Spinal cord (tissue), 10 donors: ENCODE measurements around the gene SHC3. TPM values are rescaled to one million over a fixed set of nuclear protein-coding genes. Genes with fewer than 3 reads are reported as not detected.

ENCODE experiments used
- DNase-seq, 6 donors: peaks; one replicate each; pipeline versions ENCODE4 v3.0.0 to v3.0.0-alpha.2; 2013 to 2015; ENCODE audit warnings: low spot score in 6 of 6, low read depth in 4 of 6
- H3K27ac ChIP-seq: one replicate; pipeline ENCODE4 v1.5.1; 2013; ENCODE audit warnings: low read depth, low read length, control low read depth
- H3K27me3 ChIP-seq: one replicate; pipeline ENCODE4 v1.6.1; 2013; ENCODE audit warnings: low read length; ENCODE audit not compliant: control insufficient read depth, insufficient read depth
- H3K36me3 ChIP-seq: one replicate; pipeline ENCODE4 v1.6.1; 2013; ENCODE audit warnings: low read length; ENCODE audit not compliant: control insufficient read depth, insufficient read depth
- H3K4me1 ChIP-seq: one replicate; pipeline ENCODE4 v1.6.1; 2013; ENCODE audit warnings: low read length; ENCODE audit not compliant: control insufficient read depth, insufficient read depth
- H3K4me3 ChIP-seq: one replicate; pipeline ENCODE4 v1.5.1; 2013; ENCODE audit warnings: low read depth, low read length, control low read depth
- H3K9me3 ChIP-seq: one replicate; pipeline ENCODE4 v1.6.1; 2013; ENCODE audit warnings: low read length; ENCODE audit not compliant: control insufficient read depth, insufficient read depth
- WGBS: methylation state at CpG from one replicate; pipeline ENCODE4 v1.1.5; 2013; ENCODE audit warnings: missing lambda C conversion rate; ENCODE audit not compliant: insufficient coverage; 5-methylcytosine and 5-hydroxymethylcytosine counted together
- polyA plus RNA-seq, 2 donors: library from polyadenylated mRNA; unstranded; fragments of 120-200 nt; gene quantifications; one replicate each; pipeline ENCODE4 v1.2.1, GENCODE V29; 2013; ENCODE audit not compliant: insufficient read length in 2 of 2
- total RNA-seq, 2 donors: library from RNA; depleted of rRNA in 1 of 2; stranded (reverse); fragments of 120-200 nt in 1 of 2; fragments of >200 nt in 1 of 2; gene quantifications; one replicate each; pipeline versions ENCODE4 v1.2.3 to v1.2.4, GENCODE V29; 2013 to 2014
- donor health status: healthy.

SHC3 gene
- total and polyA plus RNA-seq, 4 donors: 15.5 to 50.3 (median 30.1) TPM

DNA sequence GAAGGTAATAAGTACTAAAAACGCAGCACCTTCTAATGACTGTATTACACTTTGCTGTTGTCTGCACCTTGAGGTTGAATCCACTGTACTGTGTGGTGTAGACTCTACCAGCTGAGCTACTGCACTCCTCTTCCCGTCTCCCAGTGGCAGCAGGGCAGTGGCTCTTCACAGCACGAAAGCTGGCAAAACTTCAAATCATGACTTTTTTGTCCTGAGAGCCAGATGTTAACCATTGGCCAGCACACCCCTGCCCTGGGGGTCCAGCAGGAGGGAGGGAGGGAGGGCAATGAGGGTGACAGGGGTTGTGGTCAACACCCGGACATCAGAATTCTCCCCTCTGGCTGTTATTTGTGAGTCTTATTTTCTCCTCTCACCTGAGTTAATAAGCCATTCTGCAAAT lies 11.8 kb downstream of the SHC3 start:
- DNase-seq: no peak
- no peaks in the 10 kb centered on the region for H3K27me3 ChIP-seq
- peaks cover 4% of the 10 kb centered on the region for H3K4me1 ChIP-seq
- no peak overlapping the region for H3K27ac ChIP-seq
- no peaks in the 10 kb centered on the region for H3K9me3 ChIP-seq
- no peak overlapping the region for H3K4me3 ChIP-seq
- 57% methylated on average over 1 of the region's 4 CpGs for WGBS
- H3K36me3 ChIP-seq: peaks cover 3% of the 10 kb centered on the region

DNA sequence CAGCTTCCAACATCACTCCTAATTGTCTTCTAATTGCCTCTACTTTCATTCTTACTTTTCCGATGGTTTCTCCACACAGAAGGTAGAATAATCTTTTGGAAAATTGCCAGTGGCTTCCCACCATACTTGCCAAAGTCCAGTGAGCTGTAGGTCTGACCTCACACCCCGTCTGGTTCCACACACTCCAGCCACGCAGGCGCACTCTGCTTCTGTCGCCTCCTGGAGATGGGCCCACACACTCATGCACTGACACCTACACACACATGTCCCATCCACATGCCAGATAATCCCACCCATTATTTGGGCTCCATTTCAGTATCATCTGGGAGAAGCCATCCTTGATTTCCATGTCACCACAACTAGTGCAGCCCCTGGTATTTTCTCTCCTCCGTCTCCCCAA lies 12.7 kb downstream of the SHC3 start:
- no peaks in the 10 kb centered on the region for H3K9me3 ChIP-seq
- H3K36me3 ChIP-seq: peaks cover 3% of the 10 kb centered on the region
- no peak overlapping the region for H3K27ac ChIP-seq
- WGBS: 92% methylated on average over 4 of the region's 6 CpGs
- no peaks in the 10 kb centered on the region for H3K27me3 ChIP-seq
- no peak overlapping the region for H3K4me3 ChIP-seq
- no peaks in the 10 kb centered on the region for H3K4me1 ChIP-seq
- no peak for DNase-seq

GRCh38 chr9:89165341-89165740 lies 13.3 kb downstream of the SHC3 start:
- H3K36me3 ChIP-seq: peaks cover 3% of the 10 kb centered on the region
- H3K4me3 ChIP-seq: no peak overlapping the region
- H3K27ac ChIP-seq: no peak overlapping the region
- H3K27me3 ChIP-seq: no peaks in the 10 kb centered on the region
- no peaks in the 10 kb centered on the region for H3K4me1 ChIP-seq
- no peaks in the 10 kb centered on the region for H3K9me3 ChIP-seq
- no peak for DNase-seq

DNA sequence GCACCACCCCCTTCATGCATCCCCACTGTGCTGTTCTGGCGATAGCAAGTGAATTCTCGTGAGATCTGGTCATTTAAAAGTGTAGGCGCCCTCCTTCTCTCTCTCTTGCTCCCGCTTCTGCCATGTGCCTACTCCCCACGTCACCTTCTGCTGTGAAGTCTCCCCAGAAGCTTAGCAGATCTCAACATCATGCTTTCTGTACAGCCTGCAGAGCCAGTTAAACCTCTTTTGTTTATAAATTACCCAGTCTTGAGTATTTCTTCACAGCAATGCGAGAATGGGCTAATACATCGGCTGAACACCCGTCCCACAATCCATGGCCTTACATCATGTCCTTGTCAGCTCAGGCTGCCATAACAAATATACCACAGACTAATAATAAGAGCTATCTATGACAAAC lies 17.4 kb downstream of the SHC3 start:
- H3K4me3 ChIP-seq: no peak overlapping the region
- WGBS: 94% methylated on average over 6 of the region's 8 CpGs
- H3K9me3 ChIP-seq: no peaks in the 10 kb centered on the region
- H3K27ac ChIP-seq: no peak overlapping the region
- H3K27me3 ChIP-seq: no peaks in the 10 kb centered on the region
- DNase-seq: no peak
- H3K36me3 ChIP-seq: no peaks in the 10 kb centered on the region
- H3K4me1 ChIP-seq: no peaks in the 10 kb centered on the region

GRCh38 chr9:89160806-89161205 lies 17.8 kb downstream of the SHC3 start:
- Histone ChIP-seq H3K4me1 (no peaks in the 10 kb centered on the region), H3K4me3 (no peak overlapping the region), H3K27me3 (no peaks in the 10 kb centered on the region), H3K9me3 (no peaks in the 10 kb centered on the region), H3K27ac (no peak overlapping the region), H3K36me3 (no peaks in the 10 kb centered on the region)
- no peak for DNase-seq
- WGBS: 71% methylated on average over 4 of the region's 5 CpGs

GRCh38 chr9:89154651-89155336 lies 23.8 kb downstream of the SHC3 start:
- no peak for DNase-seq
- Histone ChIP-seq H3K4me1 (no peaks in the 10 kb centered on the region), H3K27ac (no peak overlapping the region), H3K4me3 (no peak overlapping the region), H3K9me3 (no peaks in the 10 kb centered on the region), H3K27me3 (no peaks in the 10 kb centered on the region), H3K36me3 (no peaks in the 10 kb centered on the region)
- WGBS: 78% methylated on average over 10 of the region's 14 CpGs

DNA sequence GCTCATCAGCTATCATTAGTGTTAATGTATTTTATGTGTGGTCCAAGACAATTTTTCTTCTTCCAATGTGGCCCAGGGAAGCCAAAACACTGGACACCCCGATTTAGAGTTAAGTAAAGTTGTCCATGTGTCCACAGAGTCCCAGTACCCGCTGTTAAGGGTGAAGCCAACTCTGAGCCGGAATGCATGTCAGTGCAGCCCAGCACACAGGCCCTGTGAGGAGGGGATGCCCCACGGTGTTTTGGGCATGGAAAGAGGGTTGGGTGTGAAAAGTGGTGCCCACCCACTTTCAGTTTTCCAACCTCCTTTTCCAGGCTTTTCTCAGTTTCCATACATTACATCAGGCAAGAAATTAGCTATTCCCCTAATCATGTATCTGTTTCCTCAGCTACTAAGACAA lies 24.4 kb downstream of the SHC3 start:
- H3K4me3 ChIP-seq: no peak overlapping the region
- H3K36me3 ChIP-seq: no peaks in the 10 kb centered on the region
- H3K4me1 ChIP-seq: no peaks in the 10 kb centered on the region
- 95% methylated on average over 2 of the region's 4 CpGs for WGBS
- H3K9me3 ChIP-seq: no peaks in the 10 kb centered on the region
- no peaks in the 10 kb centered on the region for H3K27me3 ChIP-seq
- H3K27ac ChIP-seq: no peak overlapping the region
- no peak for DNase-seq

DNA sequence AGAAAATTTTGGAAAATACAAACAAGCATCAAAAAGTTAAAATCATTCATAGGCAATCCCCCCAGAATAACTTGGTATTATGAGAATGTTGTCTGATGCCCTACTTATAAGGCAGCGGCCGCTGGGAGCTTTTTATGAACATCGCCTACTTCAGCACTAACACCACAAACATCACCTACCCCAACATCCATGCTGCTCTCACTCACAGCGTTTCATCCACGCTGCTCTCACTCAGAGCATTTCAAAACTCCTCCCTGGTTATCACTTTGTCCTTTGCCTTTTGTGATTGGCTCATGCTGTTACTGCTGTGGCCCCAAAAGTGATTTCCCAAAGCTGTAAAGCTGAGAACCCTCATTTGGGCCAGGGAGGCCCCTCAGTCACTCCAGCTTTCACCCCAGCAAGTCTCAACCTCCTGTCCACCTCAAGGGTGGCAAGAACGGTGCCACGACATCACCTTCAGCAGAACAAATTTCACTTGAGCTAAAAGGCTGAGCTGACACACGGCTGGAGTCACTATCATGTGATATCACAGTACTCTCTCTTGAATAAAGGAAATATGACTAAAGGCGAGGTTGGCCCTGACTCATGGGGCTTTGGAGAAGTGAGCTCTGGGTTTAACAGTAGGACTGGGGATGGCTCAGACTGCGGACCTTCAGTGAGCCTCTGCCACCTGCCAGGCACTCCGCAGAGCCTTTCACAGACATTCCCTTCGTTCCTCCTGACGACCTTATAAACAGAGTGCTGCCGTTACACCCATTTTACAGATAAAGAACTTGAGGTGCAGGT lies 25.2 kb downstream of the SHC3 start:
- no peak overlapping the region for H3K27ac ChIP-seq
- no peaks in the 10 kb centered on the region for H3K9me3 ChIP-seq
- no peaks in the 10 kb centered on the region for H3K36me3 ChIP-seq
- H3K4me3 ChIP-seq: no peak overlapping the region
- WGBS: 70% methylated on average over 10 of the region's 14 CpGs
- no peak for DNase-seq
- no peaks in the 10 kb centered on the region for H3K4me1 ChIP-seq
- no peaks in the 10 kb centered on the region for H3K27me3 ChIP-seq

DNA sequence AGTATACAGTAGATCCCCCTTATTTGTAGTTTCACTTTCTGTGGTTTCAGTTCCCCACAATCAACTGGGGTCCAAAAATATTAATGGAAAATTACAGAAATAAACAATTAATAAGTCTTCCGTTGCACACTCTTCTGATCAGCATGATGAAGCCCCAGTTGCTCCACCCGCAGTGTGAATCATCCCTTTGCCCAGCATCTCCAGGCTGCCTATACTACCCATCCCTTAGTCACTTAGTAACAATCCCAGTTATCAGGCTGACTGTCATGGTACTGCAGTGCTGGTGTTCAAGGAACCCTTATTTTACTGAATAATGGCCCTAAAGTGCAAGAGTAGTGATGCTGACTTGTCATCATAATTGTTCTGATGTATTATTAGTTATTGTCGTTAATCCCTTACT lies 28.9 kb downstream of the SHC3 start:
- H3K9me3 ChIP-seq: no peaks in the 10 kb centered on the region
- H3K27me3 ChIP-seq: no peaks in the 10 kb centered on the region
- no peak for DNase-seq
- H3K27ac ChIP-seq: no peak overlapping the region
- no peaks in the 10 kb centered on the region for H3K4me1 ChIP-seq
- WGBS: 83% methylated on average over 2 of the region's 3 CpGs
- no peak overlapping the region for H3K4me3 ChIP-seq
- no peaks in the 10 kb centered on the region for H3K36me3 ChIP-seq

DNA sequence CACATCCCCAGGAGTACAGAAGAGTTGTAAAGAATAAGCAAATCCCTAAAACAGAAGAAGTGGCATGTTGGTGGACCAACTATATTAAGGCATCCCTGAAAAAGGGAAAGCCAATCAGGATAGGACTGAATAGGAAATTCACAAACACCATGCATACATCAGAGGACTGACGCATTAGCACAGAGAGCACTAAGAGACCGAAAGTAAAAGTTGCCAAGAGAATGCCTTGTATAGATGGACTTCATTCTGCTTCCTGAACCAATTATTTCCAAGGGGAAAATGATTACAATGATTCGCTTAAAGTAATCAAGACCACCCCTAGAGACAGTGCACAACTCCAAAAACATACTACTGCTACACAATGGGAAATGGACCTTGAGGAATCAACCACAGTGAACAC lies 33.5 kb downstream of the SHC3 start:
- no peaks in the 10 kb centered on the region for H3K27me3 ChIP-seq
- peak in 1 of 6 donors; percentile 13 for DNase-seq
- no peak overlapping the region for H3K4me3 ChIP-seq
- H3K4me1 ChIP-seq: no peaks in the 10 kb centered on the region
- H3K9me3 ChIP-seq: no peaks in the 10 kb centered on the region
- no peak overlapping the region for H3K27ac ChIP-seq
- H3K36me3 ChIP-seq: no peaks in the 10 kb centered on the region
- WGBS: no CpG with 5 or more reads among the region's 3 CpGs
